ENCODE results near the gene MLLT3.

DNA sequence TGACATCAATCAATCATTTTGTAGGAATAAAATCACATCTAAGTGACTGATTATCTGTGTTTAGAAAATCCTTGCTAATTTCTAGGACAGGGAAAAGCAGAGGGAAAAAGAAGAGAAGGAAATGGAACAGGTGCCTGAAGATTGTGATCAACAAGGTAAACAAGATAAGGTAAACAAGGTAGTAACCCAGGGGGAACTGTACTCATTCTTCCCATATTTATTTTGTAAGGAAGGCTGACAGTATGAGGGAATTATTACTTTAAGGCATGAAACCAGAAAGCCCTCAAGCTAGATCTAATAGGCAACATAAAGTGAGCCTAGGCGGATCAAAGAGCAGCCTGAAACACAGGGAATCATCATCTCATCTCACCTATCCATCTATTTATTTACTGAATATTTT is 231.1 kb downstream of the MLLT3 start:
- TF ChIP-seq, protein P1, sequence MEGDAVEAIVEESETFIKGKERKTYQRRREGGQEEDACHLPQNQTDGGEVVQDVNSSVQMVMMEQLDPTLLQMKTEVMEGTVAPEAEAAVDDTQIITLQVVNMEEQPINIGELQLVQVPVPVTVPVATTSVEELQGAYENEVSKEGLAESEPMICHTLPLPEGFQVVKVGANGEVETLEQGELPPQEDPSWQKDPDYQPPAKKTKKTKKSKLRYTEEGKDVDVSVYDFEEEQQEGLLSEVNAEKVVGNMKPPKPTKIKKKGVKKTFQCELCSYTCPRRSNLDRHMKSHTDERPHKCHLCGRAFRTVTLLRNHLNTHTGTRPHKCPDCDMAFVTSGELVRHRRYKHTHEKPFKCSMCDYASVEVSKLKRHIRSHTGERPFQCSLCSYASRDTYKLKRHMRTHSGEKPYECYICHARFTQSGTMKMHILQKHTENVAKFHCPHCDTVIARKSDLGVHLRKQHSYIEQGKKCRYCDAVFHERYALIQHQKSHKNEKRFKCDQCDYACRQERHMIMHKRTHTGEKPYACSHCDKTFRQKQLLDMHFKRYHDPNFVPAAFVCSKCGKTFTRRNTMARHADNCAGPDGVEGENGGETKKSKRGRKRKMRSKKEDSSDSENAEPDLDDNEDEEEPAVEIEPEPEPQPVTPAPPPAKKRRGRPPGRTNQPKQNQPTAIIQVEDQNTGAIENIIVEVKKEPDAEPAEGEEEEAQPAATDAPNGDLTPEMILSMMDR (IDR thresholded peaks at IDR 0.05), result no peak
- no peak for TF ChIP-seq POLR2A (IDR thresholded peaks at IDR 0.05)

Data from testis (tissue), 2 donors.